ENCODE measurements around the gene SPSB1.

DNA sequence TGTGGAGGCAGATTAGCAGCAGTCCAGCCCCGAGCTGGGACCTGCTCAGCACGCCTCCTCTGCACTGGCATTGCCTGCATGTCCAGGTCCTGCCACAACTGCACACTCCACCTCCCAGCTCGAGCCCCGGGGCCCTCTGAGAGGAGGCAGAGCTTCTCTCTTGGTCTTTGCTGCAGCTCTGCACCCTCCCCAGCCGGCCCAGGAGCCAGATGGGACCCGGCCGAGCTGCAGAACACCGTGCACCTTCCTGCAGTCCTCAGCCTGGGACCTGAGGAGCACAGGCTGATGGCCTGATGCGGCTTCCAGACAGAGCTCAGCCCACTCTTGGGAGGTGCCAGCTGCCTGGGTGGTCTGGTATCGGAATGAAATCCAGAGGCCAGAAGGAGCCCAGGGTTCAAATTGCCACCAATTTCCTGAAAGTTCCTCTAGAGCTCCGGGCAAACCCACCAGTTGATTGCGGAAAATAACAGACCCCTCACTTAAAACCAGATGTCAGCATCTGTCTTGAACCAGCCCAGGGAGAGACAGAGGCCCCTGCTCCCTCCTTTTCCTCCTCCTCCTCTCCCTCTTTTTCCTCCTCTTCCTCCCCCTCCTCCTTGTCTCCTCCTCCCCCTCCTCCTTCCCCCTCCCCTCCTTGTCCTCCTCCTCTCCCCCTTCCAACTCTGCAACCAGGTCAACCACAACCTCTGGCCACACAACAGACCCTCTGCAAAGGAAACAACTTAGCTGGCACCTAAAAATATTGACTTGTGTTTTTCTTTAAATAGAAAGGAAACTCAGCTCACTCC lies 10.6 kb upstream of the SPSB1 start:
- TF ChIP-seq, protein P1, sequence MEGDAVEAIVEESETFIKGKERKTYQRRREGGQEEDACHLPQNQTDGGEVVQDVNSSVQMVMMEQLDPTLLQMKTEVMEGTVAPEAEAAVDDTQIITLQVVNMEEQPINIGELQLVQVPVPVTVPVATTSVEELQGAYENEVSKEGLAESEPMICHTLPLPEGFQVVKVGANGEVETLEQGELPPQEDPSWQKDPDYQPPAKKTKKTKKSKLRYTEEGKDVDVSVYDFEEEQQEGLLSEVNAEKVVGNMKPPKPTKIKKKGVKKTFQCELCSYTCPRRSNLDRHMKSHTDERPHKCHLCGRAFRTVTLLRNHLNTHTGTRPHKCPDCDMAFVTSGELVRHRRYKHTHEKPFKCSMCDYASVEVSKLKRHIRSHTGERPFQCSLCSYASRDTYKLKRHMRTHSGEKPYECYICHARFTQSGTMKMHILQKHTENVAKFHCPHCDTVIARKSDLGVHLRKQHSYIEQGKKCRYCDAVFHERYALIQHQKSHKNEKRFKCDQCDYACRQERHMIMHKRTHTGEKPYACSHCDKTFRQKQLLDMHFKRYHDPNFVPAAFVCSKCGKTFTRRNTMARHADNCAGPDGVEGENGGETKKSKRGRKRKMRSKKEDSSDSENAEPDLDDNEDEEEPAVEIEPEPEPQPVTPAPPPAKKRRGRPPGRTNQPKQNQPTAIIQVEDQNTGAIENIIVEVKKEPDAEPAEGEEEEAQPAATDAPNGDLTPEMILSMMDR (IDR thresholded peaks at IDR 0.05) = no peak
- TF ChIP-seq POLR2A (IDR thresholded peaks at IDR 0.05) = no peak
